ENCODE results near the gene ANKRD52.

ANKRD52 gene

GRCh38 chr12:56192582-56192981 is 65.6 kb downstream of the ANKRD52 start (continued):
- TF ChIP-seq BACH2 (CRISPR knock-in tag; IDR thresholded peaks at IDR 0.05; ENCODE audit: borderline replicate concordance): no peak
- TF ChIP-seq ZC3H10 (CRISPR knock-in tag; IDR thresholded peaks at IDR 0.05): no peak
- no peak for TF ChIP-seq TOX (CRISPR knock-in tag; IDR thresholded peaks at IDR 0.05; ENCODE audit: borderline replicate concordance)

GRCh38 chr12:56190695-56191155 is 67.5 kb downstream of the ANKRD52 start:
- TF ChIP-seq ARNTL (CRISPR knock-in tag; IDR thresholded peaks at IDR 0.05; ENCODE audit: borderline replicate concordance, low read depth): no peak
- TF ChIP-seq ZNF70 (CRISPR knock-in tag; IDR thresholded peaks at IDR 0.05): peak; percentile 97
- no peak for ATAC-seq

GRCh38 chr12:56189918-56190694 is 68.1 kb downstream of the ANKRD52 start:
- peak; percentile 69 for ATAC-seq
- TF ChIP-seq CSDC2 (CRISPR knock-in tag; IDR thresholded peaks at IDR 0.05) (no peak), TSHZ2 (CRISPR knock-in tag; IDR thresholded peaks at IDR 0.05) (no peak), ZC3H10 (CRISPR knock-in tag; IDR thresholded peaks at IDR 0.05) (no peak), ISL1 (CRISPR knock-in tag; IDR thresholded peaks at IDR 0.05) (no peak), ARNTL (CRISPR knock-in tag; IDR thresholded peaks at IDR 0.05; ENCODE audit: borderline replicate concordance, low read depth) (no peak), ZNF8 (CRISPR knock-in tag; IDR thresholded peaks at IDR 0.05) (no peak), BACH2 (CRISPR knock-in tag; IDR thresholded peaks at IDR 0.05; ENCODE audit: borderline replicate concordance) (no peak)
- TF ChIP-seq, protein P1, sequence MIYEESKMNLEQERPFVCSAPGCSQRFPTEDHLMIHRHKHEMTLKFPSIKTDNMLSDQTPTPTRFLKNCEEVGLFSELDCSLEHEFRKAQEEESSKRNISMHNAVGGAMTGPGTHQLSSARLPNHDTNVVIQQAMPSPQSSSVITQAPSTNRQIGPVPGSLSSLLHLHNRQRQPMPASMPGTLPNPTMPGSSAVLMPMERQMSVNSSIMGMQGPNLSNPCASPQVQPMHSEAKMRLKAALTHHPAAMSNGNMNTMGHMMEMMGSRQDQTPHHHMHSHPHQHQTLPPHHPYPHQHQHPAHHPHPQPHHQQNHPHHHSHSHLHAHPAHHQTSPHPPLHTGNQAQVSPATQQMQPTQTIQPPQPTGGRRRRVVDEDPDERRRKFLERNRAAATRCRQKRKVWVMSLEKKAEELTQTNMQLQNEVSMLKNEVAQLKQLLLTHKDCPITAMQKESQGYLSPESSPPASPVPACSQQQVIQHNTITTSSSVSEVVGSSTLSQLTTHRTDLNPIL (CRISPR knock-in tag; IDR thresholded peaks at IDR 0.05; ENCODE audit: low read depth): 0 out of 2 replicates have a peak, but pooled peaks have one; percentile 24

- peak; percentile 91 for ATAC-seq
- TF ChIP-seq ZFP3 (CRISPR knock-in tag; IDR thresholded peaks at IDR 0.05) (0 out of 2 replicates have a peak, but pooled peaks have one; percentile 10), TOX (CRISPR knock-in tag; IDR thresholded peaks at IDR 0.05; ENCODE audit: borderline replicate concordance) (no peak), ARNTL (CRISPR knock-in tag; IDR thresholded peaks at IDR 0.05; ENCODE audit: borderline replicate concordance, low read depth) (no peak), OSR1 (CRISPR knock-in tag; IDR thresholded peaks at IDR 0.05) (no peak)
- TF ChIP-seq, protein P1 (CRISPR knock-in tag; IDR thresholded peaks at IDR 0.05; ENCODE audit: low read depth): no peak
These were observed 68.9 kb downstream of the ANKRD52 start, which contains the start of gene SMARCC2 for GRCh38 chr12:56189099-56189917. SMARCC2 (minus strand) TSS chr12:56189483; CDS start chr12:56189461, 22 bp downstream.

- no peak for TF ChIP-seq ISL1 (CRISPR knock-in tag; IDR thresholded peaks at IDR 0.05)
- TF ChIP-seq OSR1 (CRISPR knock-in tag; IDR thresholded peaks at IDR 0.05): no peak
- no peak for TF ChIP-seq ESRRG (CRISPR knock-in tag; IDR thresholded peaks at IDR 0.05)
- TF ChIP-seq, protein P1 (CRISPR knock-in tag; IDR thresholded peaks at IDR 0.05; ENCODE audit: low read depth): no peak
- ATAC-seq: peak; percentile 5; the same call in 2 of the 3 replicates
These were observed 69.4 kb downstream of the ANKRD52 start for GRCh38 chr12:56188778-56189098.

Measured in SK-N-SH treated with all-trans-retinoic acid at 6 μM for 48 hours (cell line).